ENCODE data around the gene GRM8.

- TF ChIP-seq ZNF274 (IDR thresholded peaks at IDR 0.05; ENCODE audit: low read depth, low read length) (no peak), YY1 (IDR thresholded peaks at IDR 0.05; ENCODE audit: insufficient read depth, insufficient read length) (no peak)
These were observed 804.8 kb downstream of the GRM8 start for GRCh38 chr7:126447984-126448383.
